HG02610 (cell line): ENCODE measurements around the gene SREBF2.

Experiments used
- ATAC-seq: cut with Tn5 transposase; IDR thresholded peaks from one replicate; pipeline ENCODE4 v1.9.1; 2021; ENCODE audit warnings: mild to moderate bottlenecking, moderate library complexity; ENCODE audit not compliant: unreplicated experiment

The SREBF2 gene

DNA sequence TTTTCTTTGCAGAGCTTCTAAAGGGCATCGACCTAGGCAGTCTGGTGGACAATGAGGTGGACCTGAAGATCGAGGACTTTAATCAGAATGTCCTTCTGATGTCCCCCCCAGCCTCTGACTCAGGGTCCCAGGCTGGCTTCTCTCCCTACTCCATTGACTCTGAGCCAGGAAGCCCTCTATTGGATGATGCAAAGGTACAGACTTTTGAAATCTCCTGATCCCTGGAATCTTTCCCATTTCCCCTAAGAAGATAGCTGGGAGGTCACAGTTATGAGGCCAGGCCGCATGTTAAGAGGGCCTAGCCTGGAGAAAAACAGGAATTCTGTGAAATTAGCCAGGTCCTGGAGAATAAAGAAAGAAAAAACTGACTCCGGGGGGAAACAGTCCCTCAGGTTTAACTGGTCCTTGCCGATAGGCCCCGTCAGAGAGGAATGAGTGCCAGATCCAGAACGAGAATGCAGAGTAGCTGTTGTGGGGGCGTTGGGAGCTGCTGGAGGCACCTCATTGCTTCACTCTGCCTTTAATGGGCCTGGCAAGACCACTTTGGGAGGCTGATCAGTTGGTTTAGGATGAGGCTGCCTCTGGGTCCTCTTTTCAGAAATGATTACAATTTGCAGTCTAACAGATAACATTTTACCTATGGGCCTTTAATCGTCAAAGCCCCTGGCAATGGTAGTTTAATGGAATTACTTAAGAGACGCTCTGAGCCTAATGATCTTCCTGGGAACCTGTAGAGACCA, 42.8 kb downstream of the SREBF2 start:
- ATAC-seq = no peak

- ATAC-seq = no peak
Observed at GRCh38 chr22:41876275-41876674, 43.4 kb downstream of the SREBF2 start.

DNA sequence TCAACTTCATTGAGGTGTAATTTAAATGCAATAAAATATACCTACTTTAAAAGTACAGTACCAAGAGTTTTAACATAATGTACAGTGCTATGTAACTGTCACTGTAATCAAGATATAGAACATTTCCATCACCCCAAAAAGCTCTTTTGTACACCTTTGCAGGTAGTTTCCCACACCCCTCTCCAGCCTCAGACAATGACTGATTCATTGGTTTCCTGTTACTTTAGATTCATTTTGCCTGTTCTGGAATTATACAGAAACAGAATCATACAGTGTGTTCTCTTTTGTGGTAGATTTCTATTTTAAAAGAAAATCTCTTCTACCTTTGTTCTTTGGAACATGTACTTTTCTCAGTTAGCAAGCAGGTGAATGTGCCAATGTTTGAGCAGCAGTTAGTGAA, 43.8 kb downstream of the SREBF2 start:
- no peak for ATAC-seq

DNA sequence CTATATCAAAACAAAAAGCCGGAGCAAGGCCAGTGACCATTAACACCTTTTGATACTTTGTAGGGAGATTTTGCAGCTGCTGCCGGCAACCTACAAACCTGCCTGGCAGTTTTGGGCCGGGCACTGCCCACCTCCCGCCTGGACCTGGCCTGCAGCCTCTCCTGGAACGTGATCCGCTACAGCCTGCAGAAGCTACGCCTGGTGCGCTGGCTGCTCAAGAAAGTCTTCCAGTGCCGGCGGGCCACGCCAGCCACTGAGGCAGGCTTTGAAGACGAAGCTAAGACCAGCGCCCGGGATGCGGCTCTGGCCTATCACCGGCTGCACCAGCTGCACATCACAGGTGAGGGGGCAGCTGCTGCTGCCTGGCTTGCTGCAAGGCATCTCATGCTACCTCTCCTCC, 47.7 kb downstream of the SREBF2 start:
- no peak for ATAC-seq

GRCh38 chr22:41883400-41883799, 50.5 kb downstream of the SREBF2 start:
- ATAC-seq = no peak

DNA sequence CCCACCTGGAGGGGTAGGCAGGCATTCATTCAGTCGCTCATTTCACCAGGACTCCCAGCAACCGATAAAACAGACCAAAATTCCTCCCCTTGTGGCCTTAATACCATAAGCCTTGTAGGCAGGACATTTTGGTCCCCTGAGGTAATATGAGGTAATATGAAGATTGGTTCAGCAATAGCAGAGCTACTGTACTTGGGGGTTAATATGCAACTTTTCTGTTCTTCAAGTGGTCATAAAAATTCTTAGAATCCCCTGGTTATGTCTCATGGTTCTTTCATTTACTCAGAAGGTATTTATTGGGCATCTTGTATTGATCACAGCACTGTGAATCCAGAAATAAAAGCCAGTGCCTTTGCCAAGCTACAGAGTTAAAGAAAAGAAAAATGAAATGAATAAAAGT, 52.2 kb downstream of the SREBF2 start:
- ATAC-seq = no peak

- ATAC-seq = no peak
Observed at GRCh38 chr22:41885516-41885915, 52.6 kb downstream of the SREBF2 start.

DNA sequence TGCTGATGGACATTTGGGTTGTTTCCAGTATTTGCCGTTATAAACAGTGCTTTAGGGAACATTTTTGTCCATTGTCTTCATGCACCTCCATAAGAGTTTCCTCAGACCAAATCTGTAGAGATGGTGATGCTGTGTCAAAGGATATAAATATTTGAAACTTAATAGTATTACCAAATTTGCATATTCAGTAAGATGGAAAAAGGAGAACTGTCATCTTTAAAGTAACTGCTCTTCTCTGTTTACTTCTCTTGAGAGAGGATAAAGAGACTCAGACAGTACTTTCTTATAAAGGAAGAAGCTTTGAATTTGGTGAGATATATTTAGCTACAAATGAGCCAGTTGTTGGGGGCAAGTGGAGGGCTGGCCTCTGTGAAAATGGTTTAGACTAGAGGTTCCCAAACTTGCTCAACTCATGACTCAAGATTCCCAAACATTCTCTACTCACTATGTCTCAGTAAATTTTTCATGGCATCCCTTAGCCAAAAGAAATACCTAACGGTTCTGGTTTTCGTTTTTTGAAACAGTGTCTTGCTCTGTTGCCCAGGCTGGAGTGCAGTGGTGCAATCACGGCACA, 55.8 kb downstream of the SREBF2 start:
- no peak for ATAC-seq

DNA sequence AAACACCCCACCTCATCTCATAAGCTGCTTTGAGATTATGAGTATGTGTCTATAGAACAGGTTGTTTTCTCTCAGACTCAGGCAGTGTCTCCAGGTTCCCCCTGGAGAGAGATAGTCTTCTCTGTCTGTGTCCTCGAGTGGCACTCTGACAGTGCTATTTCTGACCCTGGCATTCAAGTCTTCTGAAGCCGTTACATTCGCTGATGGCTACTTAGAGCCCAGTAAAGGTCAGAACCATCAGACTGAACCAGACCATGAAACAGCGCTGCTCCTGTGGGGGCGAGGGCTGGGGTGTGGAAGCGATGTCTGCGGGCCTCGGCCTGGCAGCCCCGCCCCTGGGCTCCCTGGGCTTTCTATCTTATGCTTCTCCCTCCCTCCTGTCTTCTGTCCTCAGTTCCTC, 58.5 kb downstream of the SREBF2 start:
- no peak for ATAC-seq

GRCh38 chr22:41892721-41893120, 59.8 kb downstream of the SREBF2 start:
- ATAC-seq = no peak

DNA sequence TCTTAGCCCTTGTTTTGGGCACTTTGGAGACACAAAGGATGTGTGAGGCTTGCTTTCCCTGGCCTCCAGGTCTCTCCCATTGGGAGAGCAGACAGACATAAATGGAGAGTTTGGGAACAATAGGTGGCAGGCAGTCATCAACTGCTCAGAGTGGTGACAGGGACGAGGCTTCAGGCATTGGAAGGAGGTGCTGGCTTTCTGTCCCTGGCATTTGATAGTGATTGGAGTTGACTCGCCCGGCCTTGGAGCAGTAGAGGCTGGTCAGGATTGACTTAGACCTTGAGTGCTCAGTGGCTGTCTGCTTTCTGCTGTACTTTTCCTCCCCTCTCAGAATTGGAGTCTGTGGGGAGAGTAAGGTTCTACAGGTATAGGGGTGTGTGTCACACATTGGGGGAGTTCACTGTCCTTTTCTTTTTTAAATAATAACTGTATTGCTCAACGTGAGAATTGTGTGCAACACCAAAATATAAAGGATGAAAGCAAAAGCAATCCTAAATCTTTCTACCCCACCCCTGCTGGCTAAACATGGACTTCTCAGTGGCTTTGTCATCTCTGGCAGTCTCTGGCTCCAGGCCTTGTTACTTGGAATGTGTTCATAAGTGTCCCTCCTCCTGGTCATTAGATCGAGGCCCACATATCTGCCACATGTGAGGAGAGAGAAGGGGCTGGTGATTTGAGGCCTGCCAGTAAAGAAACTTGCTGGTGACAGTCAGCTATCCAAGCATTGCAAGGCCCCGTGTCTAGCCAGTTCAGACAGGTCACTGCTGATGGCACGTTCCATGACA, 60.9 kb downstream of the SREBF2 start:
- ATAC-seq = no peak

- no peak for ATAC-seq
Observed at GRCh38 chr22:41898645-41899044, 65.7 kb downstream of the SREBF2 start.

DNA sequence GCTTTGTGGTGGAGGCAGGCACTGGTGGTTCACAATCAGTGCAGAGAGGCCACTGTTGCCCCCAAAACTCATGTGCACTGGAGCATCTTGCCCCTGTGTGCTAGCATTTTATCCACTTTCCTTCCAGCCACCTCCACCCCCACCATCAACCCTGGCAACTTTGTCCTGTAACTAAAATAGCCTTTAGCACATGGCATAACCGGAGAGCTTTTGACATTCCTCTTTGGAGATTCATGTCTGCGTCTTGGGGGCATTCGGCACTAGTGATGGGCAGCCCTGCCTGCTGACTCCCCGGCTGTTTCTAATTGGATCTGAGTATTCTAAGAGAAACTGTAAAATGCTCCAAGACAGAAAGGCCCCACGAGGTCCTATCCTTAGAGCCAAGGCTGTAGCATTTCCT, 66.2 kb downstream of the SREBF2 start:
- no peak for ATAC-seq

DNA sequence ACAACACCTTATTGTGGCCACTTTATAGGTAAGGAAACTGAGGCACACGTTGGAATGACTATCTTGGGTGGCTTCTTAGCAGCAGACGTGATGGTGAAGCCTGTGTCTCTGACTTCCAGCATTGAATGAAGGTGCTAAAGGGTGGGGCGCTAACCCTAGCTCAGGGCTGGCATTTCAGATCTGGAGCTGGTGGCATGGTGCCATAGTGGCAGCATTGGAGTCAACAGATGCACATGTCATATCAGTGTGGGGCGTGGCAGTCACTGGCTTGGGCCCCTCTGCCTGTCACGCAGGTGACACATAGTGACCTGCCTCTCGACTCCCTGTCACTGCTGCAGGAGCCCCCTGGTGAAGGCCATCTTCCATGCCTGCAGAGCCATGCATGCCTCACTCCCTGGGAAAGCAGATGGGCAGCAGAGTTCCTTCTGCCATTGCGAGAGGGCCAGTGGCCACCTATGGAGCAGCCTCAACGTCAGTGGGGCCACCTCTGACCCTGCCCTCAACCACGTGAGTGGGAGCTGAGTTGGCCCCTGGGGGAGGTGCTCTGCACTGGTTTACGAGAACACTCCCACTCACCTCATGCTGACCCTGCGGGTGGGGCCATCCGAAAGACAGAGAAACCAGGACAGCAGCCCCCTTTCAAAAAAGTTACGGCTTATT, 67.2 kb downstream of the SREBF2 start:
- no peak for ATAC-seq

DNA sequence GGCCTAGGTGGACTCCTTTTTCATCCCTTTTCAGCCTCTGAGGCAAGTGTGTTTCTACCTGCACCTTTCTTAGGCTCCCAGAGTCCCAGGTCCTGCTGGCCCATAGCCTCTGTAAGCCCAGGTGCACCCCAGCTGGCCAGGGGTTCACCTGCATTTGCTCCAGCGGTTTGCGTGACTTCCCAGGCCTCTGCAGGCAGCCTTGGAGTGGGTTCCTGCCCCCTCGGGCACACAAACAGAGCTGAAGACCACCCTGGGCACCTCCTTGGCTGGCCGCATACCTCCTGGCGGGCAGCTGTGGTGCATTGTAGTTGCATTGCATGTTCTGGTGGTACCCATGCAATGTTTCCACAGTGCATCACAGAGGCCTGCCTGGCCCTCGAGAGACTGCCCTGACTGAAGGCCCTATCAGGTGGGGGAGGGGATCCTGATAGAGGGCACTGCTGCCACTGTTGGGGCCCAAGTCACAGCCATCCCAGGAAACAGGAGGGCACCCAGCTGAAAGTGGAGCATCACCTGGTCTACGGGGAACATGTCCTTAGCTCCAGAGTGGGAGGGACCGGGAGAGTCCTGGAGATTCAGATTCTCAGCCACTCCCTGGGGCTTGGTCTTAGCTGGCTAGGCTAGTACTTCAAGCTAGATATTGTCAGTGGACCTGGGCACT, 67.9 kb downstream of the SREBF2 start:
- ATAC-seq = no peak

GRCh38 chr22:41902016-41902415, 69.1 kb downstream of the SREBF2 start:
- no peak for ATAC-seq

DNA sequence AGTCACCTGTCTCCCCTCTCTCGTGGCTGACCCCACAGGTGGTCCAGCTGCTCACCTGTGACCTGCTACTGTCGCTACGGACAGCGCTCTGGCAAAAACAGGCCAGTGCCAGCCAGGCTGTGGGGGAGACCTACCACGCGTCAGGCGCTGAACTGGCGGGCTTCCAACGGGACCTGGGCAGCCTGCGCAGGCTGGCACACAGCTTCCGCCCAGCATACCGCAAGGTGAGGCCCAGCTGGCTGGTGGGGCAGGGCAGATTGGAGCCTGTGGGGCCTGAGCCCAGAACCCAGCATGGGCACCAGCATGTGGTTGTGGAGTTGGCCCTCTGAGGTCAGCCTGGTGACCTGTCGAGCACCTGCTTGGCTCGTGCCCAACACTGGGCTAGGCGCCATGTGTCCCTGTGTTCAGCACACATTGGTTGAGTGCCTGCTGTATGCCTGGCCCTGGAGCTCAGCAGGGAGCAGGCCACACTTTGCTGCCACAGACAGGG, 70.1 kb downstream of the SREBF2 start:
- no peak for ATAC-seq

GRCh38 chr22:41904450-41905410, 71.8 kb downstream of the SREBF2 start:
- ATAC-seq = no peak

DNA sequence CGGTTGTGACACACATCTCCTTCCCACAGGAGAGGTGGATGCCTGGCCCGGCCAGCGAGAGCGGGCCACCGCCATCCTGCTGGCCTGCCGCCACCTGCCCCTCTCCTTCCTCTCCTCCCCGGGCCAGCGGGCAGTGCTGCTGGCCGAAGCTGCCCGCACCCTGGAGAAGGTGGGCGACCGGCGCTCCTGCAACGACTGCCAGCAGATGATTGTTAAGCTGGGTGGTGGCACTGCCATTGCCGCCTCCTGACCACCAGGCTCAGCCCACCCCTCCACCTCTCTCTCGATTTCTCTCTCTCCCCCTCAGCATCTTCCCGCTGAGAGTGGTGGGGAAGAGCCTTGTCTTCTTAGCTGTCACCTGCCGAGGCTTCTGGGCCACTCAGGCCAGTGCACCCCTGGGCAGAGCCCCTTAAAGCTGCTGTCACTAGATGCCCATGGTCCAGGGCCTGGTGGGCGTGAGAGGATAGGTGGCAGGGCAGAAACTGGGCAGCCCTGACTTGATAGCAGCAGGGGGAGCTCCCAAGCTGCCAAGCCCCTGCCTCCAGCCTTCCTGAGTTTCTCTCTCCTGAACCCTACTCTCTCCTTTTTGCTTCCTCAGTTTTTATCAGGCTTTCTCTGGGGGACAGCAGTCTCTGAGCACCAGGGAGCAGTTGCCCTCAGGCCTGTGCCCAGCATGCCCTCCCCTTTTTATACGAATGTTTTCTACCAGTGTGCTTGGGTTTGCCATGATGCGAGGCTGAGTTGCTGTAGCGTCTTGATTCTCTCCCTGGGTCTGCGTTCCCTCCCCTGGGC, 72.7 kb downstream of the SREBF2 start:
- no peak for ATAC-seq
